IMR-90 (cell line): Measurements from ENCODE around the gene MED13. TPM values are rescaled to one million over a fixed set of nuclear protein-coding genes. Genes with fewer than 3 reads are reported as not detected.

Source experiments
- ATAC-seq: fragments of 200-7000 bp; cut with Tn5 transposase; 2 replicates; pipeline ENCODE4 v1.9.1; 2020; ENCODE audit warnings: low read depth, mild to moderate bottlenecking, moderate library complexity
- BruUV-seq: library from RNA; stranded (reverse); fragments of 400-500 nt; replicated peaks from 2 replicates; lab custom pipeline; 2021; lab: Mats Ljungman, UMichigan
- CTCF ChIA-PET: fragments of 300-600 bp; formaldehyde crosslinking; extraction: SDS; loops from one replicate; lab custom pipeline; 2021; ENCODE audit warnings: antibody characterized with exemption; lab: Yijun Ruan, JAX
- POLR2A ChIA-PET: fragments of 300-600 bp; sonication (Branson Sonifier 250); formaldehyde crosslinking; loops from one replicate; lab custom pipeline; 2022; ENCODE audit warnings: antibody characterized with exemption; ENCODE audit not compliant: unreplicated experiment; lab: Charles Lee
- DNase-seq: peaks from one replicate; pipeline ENCODE4 v3.0.0; 2013
- H2AFZ ChIP-seq: replicated peaks from 2 replicates; pipeline ENCODE3; 2013; ENCODE audit warnings: low read length, mild to moderate bottlenecking; ENCODE audit not compliant: poor library complexity
- H2AK5ac ChIP-seq: 2 replicates; pipeline ENCODE4 v1.6.1; 2013; ENCODE audit warnings: low read depth, low read length, inconsistent platforms
- H2AK9ac ChIP-seq: replicated peaks from 2 replicates; pipeline ENCODE3; 2013; ENCODE audit warnings: mild to moderate bottlenecking, low read depth, low read length, moderate library complexity; ENCODE audit not compliant: poor library complexity
- H2BK120ac ChIP-seq: 2 replicates; pipeline ENCODE4 v1.6.1; 2013; ENCODE audit warnings: low read depth, low read length, inconsistent platforms
- H2BK15ac ChIP-seq: 3 replicates; pipeline ENCODE4 v1.6.1; 2013; ENCODE audit warnings: low read depth, low read length, inconsistent platforms
- H2BK20ac ChIP-seq: 2 replicates; pipeline ENCODE4 v1.6.1; 2013; ENCODE audit warnings: low read depth, mild to moderate bottlenecking, inconsistent platforms, low read length, moderate library complexity
- H2BK5ac ChIP-seq: 2 replicates; pipeline ENCODE4 v1.6.1; 2013; ENCODE audit warnings: mild to moderate bottlenecking, low read depth, low read length, inconsistent platforms; ENCODE audit not compliant: poor library complexity, severe bottlenecking
- H3K14ac ChIP-seq: replicated peaks from 2 replicates; pipeline ENCODE4 v1.6.1; 2013; ENCODE audit warnings: low read depth, low read length, inconsistent platforms
- H3K18ac ChIP-seq: 2 replicates; pipeline ENCODE4 v1.6.1; 2013; ENCODE audit warnings: low read depth, low read length, control low read depth
- H3K23ac ChIP-seq: 2 replicates; pipeline ENCODE4 v1.6.1; 2013; ENCODE audit warnings: low read depth, low read length, inconsistent platforms
- H3K27ac ChIP-seq: 2 replicates; pipeline ENCODE4 v1.5.1; 2013; ENCODE audit warnings: mild to moderate bottlenecking, control low read depth, low read length; ENCODE audit not compliant: insufficient read depth
- H3K27me3 ChIP-seq: 2 replicates; pipeline ENCODE4 v1.6.1; 2013; ENCODE audit warnings: low read length; ENCODE audit not compliant: control insufficient read depth, insufficient read depth
- H3K36me3 ChIP-seq: 2 replicates; pipeline ENCODE4 v1.6.1; 2013; ENCODE audit warnings: low read length, mixed read lengths; ENCODE audit not compliant: control insufficient read depth, insufficient read depth
- H3K4ac ChIP-seq: 2 replicates; pipeline ENCODE4 v1.6.1; 2013; ENCODE audit warnings: low read depth, low read length, inconsistent platforms
- H3K4me1 ChIP-seq: 2 replicates; pipeline ENCODE4 v1.6.1; 2013; ENCODE audit warnings: low read length, mixed read lengths; ENCODE audit not compliant: control insufficient read depth, insufficient read depth
- H3K4me2 ChIP-seq: 2 replicates; pipeline ENCODE4 v1.6.1; 2013; ENCODE audit warnings: low read depth, mild to moderate bottlenecking, control low read depth, low read length, moderate library complexity
- H3K4me3 ChIP-seq: 2 replicates; pipeline ENCODE4 v1.5.1; 2013; ENCODE audit warnings: low read depth, mild to moderate bottlenecking, control low read depth, low read length, moderate library complexity; ENCODE audit not compliant: insufficient read depth
- H3K56ac ChIP-seq: 2 replicates; pipeline ENCODE4 v1.6.1; 2013; ENCODE audit warnings: low read length, inconsistent platforms; ENCODE audit not compliant: insufficient read depth; ENCODE audit errors: extremely low read depth
- H3K79me1 ChIP-seq, 2 experiments: 2 replicates each; pipeline ENCODE4 v1.6.1; 2013; ENCODE audit warnings: low read length in 2 of 2, inconsistent platforms in 1 of 2, low read depth in 1 of 2
- H3K9ac ChIP-seq: 2 replicates; pipeline ENCODE4 v1.6.1; 2013; ENCODE audit warnings: low read depth, low read length, control low read depth
- H3K9me1 ChIP-seq: 2 replicates; pipeline ENCODE4 v1.6.1; 2013; ENCODE audit warnings: low read length, inconsistent platforms; ENCODE audit not compliant: insufficient read depth
- H3K9me3 ChIP-seq: 2 replicates; pipeline ENCODE4 v1.6.1; 2013; ENCODE audit warnings: low read length; ENCODE audit not compliant: control insufficient read depth, insufficient read depth
- H4K20me1 ChIP-seq: 2 replicates; pipeline ENCODE4 v1.6.1; 2013; ENCODE audit warnings: low read length, inconsistent platforms; ENCODE audit not compliant: insufficient read depth
- H4K5ac ChIP-seq: 2 replicates; pipeline ENCODE4 v1.6.1; 2013; ENCODE audit warnings: mild to moderate bottlenecking, low read depth, low read length, control low read depth
- H4K8ac ChIP-seq, 2 experiments: 2 replicates each; pipeline ENCODE4 v1.6.1; 2013; ENCODE audit warnings: low read depth in 2 of 2, low read length in 2 of 2, control low read depth in 1 of 2, inconsistent platforms in 1 of 2
- H4K91ac ChIP-seq: 2 replicates; pipeline ENCODE4 v1.6.1; 2013; ENCODE audit warnings: low read depth, low read length, inconsistent platforms; ENCODE audit not compliant: insufficient read depth
- CEBPB ChIP-seq: IDR thresholded peaks from 2 replicates; pipeline ENCODE4 v1.6.1; 2012; ENCODE audit warnings: low read depth, low read length, improper control_type of control experiment
- FOS ChIP-seq: fragments of 150-350 bp; IDR thresholded peaks from 2 replicates; pipeline ENCODE4 v1.6.1; 2016; ENCODE audit warnings: low read depth, low read length
- MAFK ChIP-seq: IDR thresholded peaks from 2 replicates; pipeline ENCODE4 v1.6.1; 2012; ENCODE audit warnings: low read depth, low read length, improper control_type of control experiment
- MXI1 ChIP-seq: IDR thresholded peaks from 2 replicates; pipeline ENCODE4 v1.6.1; 2012; ENCODE audit warnings: low read depth, mild to moderate bottlenecking, low read length, moderate library complexity, borderline replicate concordance
- NFE2L2 ChIP-seq: fragments of 150-350 bp; IDR thresholded peaks from 2 replicates; pipeline ENCODE4 v1.6.1; 2016; ENCODE audit warnings: low read depth, mild to moderate bottlenecking, low read length
- RCOR1 ChIP-seq: IDR thresholded peaks from 2 replicates; pipeline ENCODE4 v1.6.1; 2012; ENCODE audit warnings: mild to moderate bottlenecking, low read length, improper control_type of control experiment; ENCODE audit not compliant: insufficient replicate concordance
- WGBS, 2 experiments: methylation state at CpG; one replicate each; pipeline versions ENCODE4 v1.1.5 to v1.1.7; 2013; ENCODE audit warnings: missing lambda C conversion rate in 2 of 2; ENCODE audit not compliant: insufficient read length in 1 of 2; ENCODE audit errors: extremely low coverage in 2 of 2; 5-methylcytosine and 5-hydroxymethylcytosine counted together
- dilution Hi-C: fragments of 300-500 bp; cut with HindIII; formaldehyde crosslinking; loops from one replicate; pipeline ENCODE4 v1.14.3; 2018; ENCODE audit warnings: low sequenced_read_pairs; ENCODE audit not compliant: unreplicated experiment
- in situ Hi-C: fragments of 300-500 bp; cut with MboI; formaldehyde crosslinking; loops from 3 replicates; pipeline ENCODE4 v1.14.3; 2019; ENCODE audit warnings: low sequenced_read_pairs, inconsistent platforms, mixed read lengths
- intact Hi-C: fragments of 100-400 bp; cut with micrococcal nuclease; formaldehyde crosslinking; loops from 2 replicates; pipeline ENCODE4 v1.10.0; 2022
- polyA plus RNA-seq, 3 experiments: library from polyadenylated mRNA; depleted of rRNA; stranded (reverse); fragments of >200 nt; gene quantifications; 2 replicates each; pipeline ENCODE4 v1.2.3, GENCODE V29; 2012; ENCODE audit warnings: low replicate concordance in 1 of 3
- total RNA-seq: library from RNA; depleted of rRNA; stranded (reverse); fragments of >200 nt; gene quantifications from 2 replicates; pipeline ENCODE4 v1.2.3, GENCODE V29; 2012
- TF ChIP-seq, protein P1 (sequence below): fragments of 150-350 bp; IDR thresholded peaks from 2 replicates; pipeline ENCODE4 v1.6.1; 2016; ENCODE audit warnings: low read depth, mild to moderate bottlenecking, low read length, moderate library complexity, borderline replicate concordance
- TF ChIP-seq, protein P2 (sequence below): conservative IDR thresholded peaks from 2 replicates; pipeline ENCODE4 v1.5.1; 2012; ENCODE audit warnings: mild to moderate bottlenecking, low read depth, low read length, improper control_type of control experiment

The MED13 gene
- total and polyA plus RNA-seq, 2 of the 4 experiments (the other 2 are of a cell fraction): 9.7 to 67.2 TPM

DNA sequence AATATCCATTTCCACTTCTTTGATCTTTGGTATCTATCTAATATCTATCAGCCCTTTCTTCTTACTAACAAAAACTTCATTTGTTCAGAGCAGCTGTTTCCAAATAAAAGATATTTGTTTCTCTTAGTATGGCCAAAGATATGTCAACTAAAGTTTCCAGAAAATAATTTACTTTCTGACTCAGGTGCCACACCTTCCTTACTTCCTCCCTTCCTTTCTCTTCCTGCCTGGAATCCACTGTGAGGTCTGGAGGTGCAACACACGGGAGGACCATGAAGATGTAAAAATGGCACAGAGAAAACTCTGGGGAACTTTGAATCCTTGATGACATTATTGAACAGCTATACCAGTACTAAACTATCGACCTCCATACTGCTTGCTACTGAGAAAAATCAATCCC is 14.0 kb downstream of the MED13 start:
- Histone ChIP-seq H3K4me2 (no peak overlapping the region), H3K18ac (no peak overlapping the region), H2BK5ac (no peak overlapping the region), H2BK120ac (no peak overlapping the region), H3K36me3 (peaks cover 34% of the 10 kb centered on the region), H3K23ac (no peak overlapping the region), H4K20me1 (peaks cover 40% of the 10 kb centered on the region), H4K5ac (no peak overlapping the region), H3K27me3 (no peaks in the 10 kb centered on the region), H2AFZ (no peak overlapping the region), H4K91ac (no peak overlapping the region), H3K56ac (no peak overlapping the region; the same call in 1 of the 2 replicates), H2AK5ac (no peak overlapping the region), H3K4ac (no peak overlapping the region), H2BK20ac (no peak overlapping the region), H3K9me3 (no peaks in the 10 kb centered on the region), H3K14ac (no peak overlapping the region), H3K27ac (no peak overlapping the region), H3K9ac (no peak overlapping the region), H2BK15ac (no peak overlapping the region), H3K4me1 (no peaks in the 10 kb centered on the region), H3K4me3 (no peak overlapping the region), H2AK9ac (no peak overlapping the region), H3K9me1 (peaks cover 4% of the 10 kb centered on the region; the same call in 1 of the 2 replicates), H4K8ac (no peak overlapping the region), H3K79me1 (peaks cover 13 to 42% of the 10 kb centered on the region in 2 experiments)
- WGBS, 2 experiments: no CpG with 5 or more reads among the region's 2 CpGs
- CTCF ChIA-PET: no interaction called here
- BruUV-seq: no TSS peak
- intact Hi-C loops: loop anchor here (5.0 kb wide), 1 partner anchor 64 kb away; no protein-coding TSS in a partner anchor
- TF ChIP-seq, protein P1, sequence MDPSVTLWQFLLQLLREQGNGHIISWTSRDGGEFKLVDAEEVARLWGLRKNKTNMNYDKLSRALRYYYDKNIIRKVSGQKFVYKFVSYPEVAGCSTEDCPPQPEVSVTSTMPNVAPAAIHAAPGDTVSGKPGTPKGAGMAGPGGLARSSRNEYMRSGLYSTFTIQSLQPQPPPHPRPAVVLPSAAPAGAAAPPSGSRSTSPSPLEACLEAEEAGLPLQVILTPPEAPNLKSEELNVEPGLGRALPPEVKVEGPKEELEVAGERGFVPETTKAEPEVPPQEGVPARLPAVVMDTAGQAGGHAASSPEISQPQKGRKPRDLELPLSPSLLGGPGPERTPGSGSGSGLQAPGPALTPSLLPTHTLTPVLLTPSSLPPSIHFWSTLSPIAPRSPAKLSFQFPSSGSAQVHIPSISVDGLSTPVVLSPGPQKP: no peak
- TF ChIP-seq CEBPB (no peak), FOS (no peak), NFE2L2 (no peak), RCOR1 (no peak), MXI1 (no peak), MAFK (no peak)
- TF ChIP-seq, protein P2, sequence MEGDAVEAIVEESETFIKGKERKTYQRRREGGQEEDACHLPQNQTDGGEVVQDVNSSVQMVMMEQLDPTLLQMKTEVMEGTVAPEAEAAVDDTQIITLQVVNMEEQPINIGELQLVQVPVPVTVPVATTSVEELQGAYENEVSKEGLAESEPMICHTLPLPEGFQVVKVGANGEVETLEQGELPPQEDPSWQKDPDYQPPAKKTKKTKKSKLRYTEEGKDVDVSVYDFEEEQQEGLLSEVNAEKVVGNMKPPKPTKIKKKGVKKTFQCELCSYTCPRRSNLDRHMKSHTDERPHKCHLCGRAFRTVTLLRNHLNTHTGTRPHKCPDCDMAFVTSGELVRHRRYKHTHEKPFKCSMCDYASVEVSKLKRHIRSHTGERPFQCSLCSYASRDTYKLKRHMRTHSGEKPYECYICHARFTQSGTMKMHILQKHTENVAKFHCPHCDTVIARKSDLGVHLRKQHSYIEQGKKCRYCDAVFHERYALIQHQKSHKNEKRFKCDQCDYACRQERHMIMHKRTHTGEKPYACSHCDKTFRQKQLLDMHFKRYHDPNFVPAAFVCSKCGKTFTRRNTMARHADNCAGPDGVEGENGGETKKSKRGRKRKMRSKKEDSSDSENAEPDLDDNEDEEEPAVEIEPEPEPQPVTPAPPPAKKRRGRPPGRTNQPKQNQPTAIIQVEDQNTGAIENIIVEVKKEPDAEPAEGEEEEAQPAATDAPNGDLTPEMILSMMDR: no peak
- in situ Hi-C loops: loop anchor here (25.0 kb wide), 1 partner anchor 414 kb away; no protein-coding TSS in a partner anchor
- POLR2A ChIA-PET: no interaction called here
- DNase-seq (no peak), ATAC-seq (no peak)
- dilution Hi-C loops: no loop called here
